Kidney epithelial cell (primary cell): ENCODE data around the gene TOMM7. TPM values are rescaled to one million over a fixed set of nuclear protein-coding genes. Genes with fewer than 3 reads are reported as not detected.

Source experiments
- DNase-seq: peaks from one replicate; pipeline ENCODE4 v3.0.0-alpha.2; 2010; ENCODE audit warnings: low read depth
- H3K27me3 ChIP-seq: 2 replicates; pipeline ENCODE4 v1.6.0; 2011; ENCODE audit warnings: low read length; ENCODE audit not compliant: control insufficient read depth, insufficient read depth
- H3K36me3 ChIP-seq: 2 replicates; pipeline ENCODE4 v1.5.1; 2011; ENCODE audit warnings: low read length; ENCODE audit not compliant: control insufficient read depth, insufficient read depth
- H3K4me3 ChIP-seq: 2 replicates; pipeline ENCODE4 v1.5.1; 2011; ENCODE audit warnings: low read depth, mild to moderate bottlenecking, control low read depth, low read length
- total RNA-seq: library from RNA; depleted of rRNA; stranded (reverse); fragments of >200 nt; gene quantifications from 2 replicates; pipeline ENCODE4 v1.2.3, GENCODE V29; 2015
- TF ChIP-seq, protein P1 (sequence below): IDR thresholded peaks from 2 replicates; pipeline ENCODE4 v1.5.1; 2011; ENCODE audit warnings: mild to moderate bottlenecking, moderate library complexity, low read length, control low read depth, inconsistent platforms; ENCODE audit not compliant: insufficient read depth, poor library complexity, severe bottlenecking

Gene TOMM7
- 85.4 and 90.5 TPM in 2 replicates for total RNA-seq

GRCh38 chr7:22822486-22823141 lies at the start of gene TOMM7:
TSS of gene TOMM7 (minus strand) at chr7:22822849. CDS start at chr7:22822779, 70 bp downstream.
- H3K4me3 ChIP-seq: peak within 1 kb of the TSS; percentile 72
- TF ChIP-seq, protein P1, sequence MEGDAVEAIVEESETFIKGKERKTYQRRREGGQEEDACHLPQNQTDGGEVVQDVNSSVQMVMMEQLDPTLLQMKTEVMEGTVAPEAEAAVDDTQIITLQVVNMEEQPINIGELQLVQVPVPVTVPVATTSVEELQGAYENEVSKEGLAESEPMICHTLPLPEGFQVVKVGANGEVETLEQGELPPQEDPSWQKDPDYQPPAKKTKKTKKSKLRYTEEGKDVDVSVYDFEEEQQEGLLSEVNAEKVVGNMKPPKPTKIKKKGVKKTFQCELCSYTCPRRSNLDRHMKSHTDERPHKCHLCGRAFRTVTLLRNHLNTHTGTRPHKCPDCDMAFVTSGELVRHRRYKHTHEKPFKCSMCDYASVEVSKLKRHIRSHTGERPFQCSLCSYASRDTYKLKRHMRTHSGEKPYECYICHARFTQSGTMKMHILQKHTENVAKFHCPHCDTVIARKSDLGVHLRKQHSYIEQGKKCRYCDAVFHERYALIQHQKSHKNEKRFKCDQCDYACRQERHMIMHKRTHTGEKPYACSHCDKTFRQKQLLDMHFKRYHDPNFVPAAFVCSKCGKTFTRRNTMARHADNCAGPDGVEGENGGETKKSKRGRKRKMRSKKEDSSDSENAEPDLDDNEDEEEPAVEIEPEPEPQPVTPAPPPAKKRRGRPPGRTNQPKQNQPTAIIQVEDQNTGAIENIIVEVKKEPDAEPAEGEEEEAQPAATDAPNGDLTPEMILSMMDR: no peak
- peak; percentile 88 for DNase-seq
- H3K27me3 ChIP-seq: no peaks in the 10 kb centered on the region
- no peaks in the 10 kb centered on the region for H3K36me3 ChIP-seq

- no peak for DNase-seq
- TF ChIP-seq, protein P1: no peak
- Histone ChIP-seq H3K36me3 (no peaks in the 10 kb centered on the region), H3K27me3 (no peaks in the 10 kb centered on the region), H3K4me3 (no peak overlapping the region)
These were observed 49.6 kb upstream of the TOMM7 start for GRCh38 chr7:22872096-22872807.

- Histone ChIP-seq H3K4me3 (no peak overlapping the region), H3K27me3 (no peaks in the 10 kb centered on the region), H3K36me3 (no peaks in the 10 kb centered on the region)
- TF ChIP-seq, protein P1: no peak
- DNase-seq: no peak
These were observed 49.0 kb upstream of the TOMM7 start for GRCh38 chr7:22871661-22872060.

DNA sequence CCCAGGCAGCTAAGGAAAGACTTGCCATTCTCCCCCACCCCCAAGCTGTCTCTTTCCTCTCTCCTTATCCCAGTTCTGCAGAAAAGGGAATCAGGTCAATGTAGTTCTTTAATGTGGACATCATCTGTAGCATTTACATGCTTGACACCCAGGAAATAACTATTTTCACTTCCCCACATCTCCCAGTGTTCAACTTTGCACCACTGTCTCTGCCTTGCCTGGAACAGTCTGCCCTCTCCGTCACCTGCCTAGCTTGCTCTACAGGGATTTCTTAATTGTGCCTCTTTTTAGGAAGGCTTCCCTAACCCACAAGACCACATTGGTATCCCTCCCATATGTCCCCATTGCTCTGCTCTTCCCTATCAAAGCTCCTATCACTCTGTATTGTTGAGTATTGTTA lies 45.9 kb upstream of the TOMM7 start:
- DNase-seq: no peak
- TF ChIP-seq, protein P1: no peak
- H3K27me3 ChIP-seq: no peaks in the 10 kb centered on the region

GRCh38 chr7:22867589-22867988 lies 44.9 kb upstream of the TOMM7 start:
- TF ChIP-seq, protein P1: no peak
- Histone ChIP-seq H3K27me3 (no peaks in the 10 kb centered on the region), H3K4me3 (no peak overlapping the region), H3K36me3 (no peaks in the 10 kb centered on the region)
- no peak for DNase-seq

More for the DNA sequence above, 45.9 kb upstream of the TOMM7 start:
- Histone ChIP-seq H3K36me3 (no peaks in the 10 kb centered on the region), H3K4me3 (no peak overlapping the region)
